Neural progenitor cell (in vitro differentiated cells): ENCODE measurements around the gene AHNAK2. TPM values are rescaled to one million over a fixed set of nuclear protein-coding genes. Genes with fewer than 3 reads are reported as not detected.

Experiments
- DNase-seq: peaks from one replicate; pipeline ENCODE4 v3.0.0-alpha.2; 2016; ENCODE audit warnings: low spot score
- H2AFZ ChIP-seq: fragments of 200-600 bp; sonication (generic); replicated peaks from 2 replicates; pipeline ENCODE4 v1.6.1; 2016; ENCODE audit warnings: antibody characterized with exemption
- H3F3A ChIP-seq: fragments of 200-600 bp; sonication (generic); 2 replicates; pipeline ENCODE4 v1.6.1; 2016; ENCODE audit warnings: antibody characterized with exemption, low read depth
- H3K27ac ChIP-seq: fragments of 200-600 bp; sonication (generic); 2 replicates; pipeline ENCODE4 v1.5.1; 2016; ENCODE audit warnings: mild to moderate bottlenecking
- H3K27me3 ChIP-seq: fragments of 200-600 bp; sonication (generic); 2 replicates; pipeline ENCODE4 v1.6.1; 2016; ENCODE audit warnings: mild to moderate bottlenecking, moderate library complexity
- H3K36me3 ChIP-seq: fragments of 200-600 bp; sonication (generic); 2 replicates; pipeline ENCODE4 v1.5.1; 2016
- H3K4me1 ChIP-seq: fragments of 200-600 bp; sonication (generic); 2 replicates; pipeline ENCODE4 v1.6.1; 2016; ENCODE audit warnings: mixed run types
- H3K4me2 ChIP-seq: fragments of 200-600 bp; sonication (generic); 2 replicates; pipeline ENCODE4 v1.6.1; 2016
- H3K4me3 ChIP-seq: fragments of 200-600 bp; sonication (generic); 2 replicates; pipeline ENCODE4 v1.5.1; 2016
- H3K79me2 ChIP-seq: fragments of 200-600 bp; sonication (generic); 2 replicates; pipeline ENCODE4 v1.6.1; 2016; ENCODE audit warnings: low read depth
- H3K9ac ChIP-seq: fragments of 200-600 bp; sonication (generic); 2 replicates; pipeline ENCODE4 v1.6.1; 2016
- H3K9me3 ChIP-seq: fragments of 200-600 bp; sonication (generic); 2 replicates; pipeline ENCODE4 v1.5.1; 2016; ENCODE audit warnings: low read depth
- H4K20me1 ChIP-seq: fragments of 200-600 bp; sonication (generic); 2 replicates; pipeline ENCODE4 v1.6.1; 2016; ENCODE audit warnings: low read depth
- H3K27ac Mint-ChIP-seq: 3 replicates; pipeline ENCODE4 v1.8.0; 2021; ENCODE audit warnings: mixed read lengths
- H3K27me3 Mint-ChIP-seq: 2 replicates; pipeline ENCODE4 v1.8.0; 2022; ENCODE audit warnings: low read depth, mild to moderate bottlenecking, inconsistent platforms, moderate library complexity, mixed read lengths; ENCODE audit not compliant: insufficient read depth
- H3K36me3 Mint-ChIP-seq: 3 replicates; pipeline ENCODE4 v1.8.0; 2021; ENCODE audit warnings: mixed read lengths
- H3K4me1 Mint-ChIP-seq: 3 replicates; pipeline ENCODE4 v1.8.0; 2021; ENCODE audit warnings: mixed read lengths
- H3K4me3 Mint-ChIP-seq: 3 replicates; pipeline ENCODE4 v1.8.0; 2021; ENCODE audit warnings: mild to moderate bottlenecking, moderate library complexity, mixed read lengths
- H3K9me3 Mint-ChIP-seq: 3 replicates; pipeline ENCODE4 v1.8.0; 2020; ENCODE audit warnings: mixed read lengths
- EZH2 ChIP-seq: fragments of 200-600 bp; sonication (generic); IDR thresholded peaks from 2 replicates; pipeline ENCODE4 v1.6.1; 2017; ENCODE audit warnings: antibody characterized with exemption, mild to moderate bottlenecking, moderate library complexity
- EZH2phosphoT487 ChIP-seq: fragments of 200-600 bp; sonication (generic); IDR thresholded peaks from 2 replicates; pipeline ENCODE4 v1.6.1; 2017; ENCODE audit warnings: antibody characterized with exemption
- total RNA-seq: library from RNA; depleted of rRNA; stranded (reverse); fragments of >200 nt; gene quantifications from 2 replicates; pipeline ENCODE4 v1.2.3, GENCODE V29; 2015; ENCODE audit warnings: low replicate concordance
- TF ChIP-seq, protein P1 (sequence below): fragments of 200-600 bp; sonication (generic); IDR thresholded peaks from 2 replicates; pipeline ENCODE4 v1.5.1; 2017; ENCODE audit warnings: antibody characterized with exemption, mild to moderate bottlenecking

AHNAK2 gene
- total RNA-seq, 1 donor from 2014 or later: 0.77 TPM

DNA sequence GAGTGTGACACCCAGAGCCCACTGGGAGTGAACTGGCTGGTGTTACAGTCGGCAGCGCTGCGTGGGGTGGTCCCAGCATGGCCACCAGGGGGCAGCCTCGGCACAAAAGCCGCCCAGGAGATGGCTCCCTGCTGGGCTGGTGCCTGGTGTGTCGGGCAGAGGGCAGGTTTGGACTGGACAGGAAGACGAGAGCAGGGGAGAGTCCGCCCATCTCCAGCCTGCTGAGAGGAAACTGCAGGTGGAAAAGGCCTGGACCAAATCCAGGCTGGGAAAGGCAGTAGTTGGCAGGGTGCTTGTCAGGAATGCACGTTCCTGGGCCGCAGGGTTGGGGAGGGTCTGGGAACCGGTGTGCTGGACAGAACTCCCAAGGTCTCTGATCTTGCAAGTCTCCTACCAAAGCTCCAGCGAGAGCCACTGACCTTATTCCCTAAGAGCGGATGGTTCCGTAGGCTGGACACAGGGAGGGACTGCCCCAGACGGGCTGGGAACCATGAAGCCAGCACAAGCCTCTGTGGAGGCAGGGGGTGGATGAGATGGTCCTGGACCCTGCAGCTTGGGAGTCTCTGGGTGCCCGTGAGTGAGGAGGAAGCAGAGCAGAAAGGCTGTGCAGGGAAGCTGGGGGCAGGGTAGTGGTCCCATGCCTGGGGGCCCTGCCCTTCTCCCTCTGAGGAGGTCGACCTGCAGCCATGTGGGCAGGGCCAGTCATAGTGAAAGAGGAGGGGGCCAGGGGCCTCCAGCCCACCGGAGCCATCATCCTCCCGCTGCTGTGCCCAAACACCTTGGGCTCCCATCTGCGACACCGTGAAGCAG, 1.8 kb downstream of the AHNAK2 start:
- Mint-ChIP-seq H3K27ac (no peak overlapping the region), H3K9me3 (no peaks in the 10 kb centered on the region), H3K4me3 (peak overlapping the region; percentile 78), H3K36me3 (no peaks in the 10 kb centered on the region), H3K27me3 (peaks cover 24% of the 10 kb centered on the region), H3K4me1 (peaks cover 27% of the 10 kb centered on the region)
- Histone ChIP-seq H3K27me3 (peaks cover 54% of the 10 kb centered on the region), H3K4me1 (peaks cover 20% of the 10 kb centered on the region), H3K4me2 (no peak overlapping the region), H3F3A (no peaks in the 10 kb centered on the region), H2AFZ (no peak overlapping the region), H3K79me2 (no peaks in the 10 kb centered on the region), H4K20me1 (peaks cover 28% of the 10 kb centered on the region), H3K36me3 (no peaks in the 10 kb centered on the region), H3K9me3 (no peaks in the 10 kb centered on the region), H3K4me3 (no peak overlapping the region), H3K9ac (no peak overlapping the region), H3K27ac (no peak overlapping the region)
- DNase-seq: peak; percentile 85
- TF ChIP-seq, protein P1, sequence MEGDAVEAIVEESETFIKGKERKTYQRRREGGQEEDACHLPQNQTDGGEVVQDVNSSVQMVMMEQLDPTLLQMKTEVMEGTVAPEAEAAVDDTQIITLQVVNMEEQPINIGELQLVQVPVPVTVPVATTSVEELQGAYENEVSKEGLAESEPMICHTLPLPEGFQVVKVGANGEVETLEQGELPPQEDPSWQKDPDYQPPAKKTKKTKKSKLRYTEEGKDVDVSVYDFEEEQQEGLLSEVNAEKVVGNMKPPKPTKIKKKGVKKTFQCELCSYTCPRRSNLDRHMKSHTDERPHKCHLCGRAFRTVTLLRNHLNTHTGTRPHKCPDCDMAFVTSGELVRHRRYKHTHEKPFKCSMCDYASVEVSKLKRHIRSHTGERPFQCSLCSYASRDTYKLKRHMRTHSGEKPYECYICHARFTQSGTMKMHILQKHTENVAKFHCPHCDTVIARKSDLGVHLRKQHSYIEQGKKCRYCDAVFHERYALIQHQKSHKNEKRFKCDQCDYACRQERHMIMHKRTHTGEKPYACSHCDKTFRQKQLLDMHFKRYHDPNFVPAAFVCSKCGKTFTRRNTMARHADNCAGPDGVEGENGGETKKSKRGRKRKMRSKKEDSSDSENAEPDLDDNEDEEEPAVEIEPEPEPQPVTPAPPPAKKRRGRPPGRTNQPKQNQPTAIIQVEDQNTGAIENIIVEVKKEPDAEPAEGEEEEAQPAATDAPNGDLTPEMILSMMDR: peak; percentile 76
- no peak for TF ChIP-seq EZH2

DNA sequence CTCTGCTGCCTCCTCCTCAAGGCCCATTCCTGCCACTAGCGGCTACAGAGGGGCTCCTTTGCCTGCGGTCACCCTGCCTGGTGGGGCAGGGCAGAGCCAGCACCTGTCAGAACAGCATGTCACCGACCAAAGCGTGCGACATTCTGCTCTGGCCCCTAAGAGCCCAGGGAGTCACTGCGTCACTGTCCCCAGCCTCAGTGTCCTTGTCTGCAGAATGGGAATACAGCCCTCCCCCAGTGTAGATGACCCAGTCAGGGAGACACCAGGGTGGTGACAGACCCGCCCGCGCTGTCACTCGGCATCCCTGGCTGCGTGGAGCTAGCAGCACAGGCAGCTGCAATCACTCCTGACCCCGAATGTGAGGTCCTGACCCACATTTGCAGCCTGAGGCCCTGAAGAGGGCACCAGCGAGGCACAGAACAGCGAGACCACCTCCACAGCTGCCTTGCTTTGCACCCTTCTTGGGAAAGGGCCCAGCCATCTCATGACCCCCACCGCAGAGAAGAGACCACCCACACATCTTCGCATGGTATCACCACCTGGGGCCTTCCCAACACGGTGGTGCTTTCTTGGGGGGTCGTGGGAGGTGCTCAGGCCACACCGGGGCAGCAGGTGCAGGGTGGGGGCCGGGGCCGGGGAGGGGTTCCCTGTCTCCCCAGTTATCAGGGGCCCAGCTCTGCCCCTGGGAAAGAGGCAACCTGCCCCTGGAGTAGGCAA, 2.5 kb downstream of the AHNAK2 start:
- TF ChIP-seq EZH2 (no peak), EZH2phosphoT487 (no peak)
- TF ChIP-seq, protein P1: no peak
- H2AFZ ChIP-seq: no peak overlapping the region
- H3K27ac Mint-ChIP-seq: no peak overlapping the region

DNA sequence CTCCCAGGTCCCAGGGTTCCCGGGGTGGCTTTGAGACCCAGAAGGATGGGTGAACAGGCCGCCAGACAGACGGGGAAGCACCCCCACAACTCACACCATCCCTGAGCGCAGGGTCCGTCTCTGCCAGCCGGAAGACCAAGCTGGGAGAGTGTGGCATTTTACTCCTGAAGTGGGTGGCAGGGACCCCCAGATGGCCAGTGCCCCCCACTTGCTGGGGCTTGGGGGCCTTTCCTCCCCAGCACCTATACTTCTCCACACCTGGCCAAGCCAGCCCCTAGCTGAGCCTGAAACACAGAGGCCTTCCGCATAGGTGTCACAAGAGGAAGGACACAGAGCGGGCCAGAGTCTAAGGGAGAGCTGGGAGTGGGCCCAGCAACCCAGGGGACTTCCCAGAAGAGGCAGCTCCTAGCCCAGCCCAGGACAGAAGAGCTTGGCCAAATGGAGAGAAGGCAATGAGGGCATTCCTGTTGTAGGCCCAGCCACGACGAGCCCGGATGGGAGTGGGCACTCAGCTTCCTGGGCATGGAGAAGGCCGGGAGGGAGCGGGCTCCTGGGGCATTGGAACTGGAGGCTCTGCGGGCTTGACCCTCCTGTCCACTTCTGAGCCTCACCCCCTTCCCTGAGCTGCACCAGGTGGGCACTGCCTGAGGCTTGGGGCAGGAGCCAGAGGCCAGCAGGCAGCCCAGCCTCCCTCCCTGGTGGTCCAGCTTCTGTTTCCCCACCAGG, 3.3 kb downstream of the AHNAK2 start:
- H2AFZ ChIP-seq: no peak overlapping the region
- no peaks in the 10 kb centered on the region for H3K36me3 ChIP-seq
- H3K27ac ChIP-seq: no peak overlapping the region
- H3K4me1 Mint-ChIP-seq: peaks cover 27% of the 10 kb centered on the region
- H4K20me1 ChIP-seq: peaks cover 28% of the 10 kb centered on the region
- H3K4me3 ChIP-seq: no peak overlapping the region
- no peak overlapping the region for H3K4me2 ChIP-seq
- H3K36me3 Mint-ChIP-seq: no peaks in the 10 kb centered on the region
- no peaks in the 10 kb centered on the region for H3K79me2 ChIP-seq
- no peak overlapping the region for H3K4me3 Mint-ChIP-seq
- TF ChIP-seq EZH2: no peak
- TF ChIP-seq, protein P1: no peak
- TF ChIP-seq EZH2phosphoT487: no peak
- peaks cover 39% of the 10 kb centered on the region for H3K27me3 ChIP-seq
- H3K9me3 ChIP-seq: no peaks in the 10 kb centered on the region
- H3K4me1 ChIP-seq: peaks cover 20% of the 10 kb centered on the region
- no peak overlapping the region for H3K9ac ChIP-seq
- no peaks in the 10 kb centered on the region for H3F3A ChIP-seq
- H3K27ac Mint-ChIP-seq: no peak overlapping the region
- peaks cover 24% of the 10 kb centered on the region for H3K27me3 Mint-ChIP-seq
- no peaks in the 10 kb centered on the region for H3K9me3 Mint-ChIP-seq
- no peak for DNase-seq

More for the DNA sequence above, 2.5 kb downstream of the AHNAK2 start:
- no peaks in the 10 kb centered on the region for H3K36me3 Mint-ChIP-seq
- Histone ChIP-seq H3K9me3 (no peaks in the 10 kb centered on the region), H3K9ac (no peak overlapping the region), H3K4me1 (peaks cover 20% of the 10 kb centered on the region), H3F3A (no peaks in the 10 kb centered on the region), H3K27ac (no peak overlapping the region), H3K4me3 (no peak overlapping the region), H3K4me2 (no peak overlapping the region), H3K79me2 (no peaks in the 10 kb centered on the region), H3K36me3 (no peaks in the 10 kb centered on the region), H4K20me1 (peaks cover 28% of the 10 kb centered on the region), H3K27me3 (peaks cover 47% of the 10 kb centered on the region)
- H3K4me3 Mint-ChIP-seq: no peak overlapping the region
- peaks cover 27% of the 10 kb centered on the region for H3K4me1 Mint-ChIP-seq
- peak; percentile 71 for DNase-seq
- H3K9me3 Mint-ChIP-seq: no peaks in the 10 kb centered on the region
- H3K27me3 Mint-ChIP-seq: peaks cover 24% of the 10 kb centered on the region
